GM23338 (cell line): Measurements from ENCODE around the gene STK4. TPM values are rescaled to one million over a fixed set of nuclear protein-coding genes. Genes with fewer than 3 reads are reported as not detected.

Source experiments
- ATAC-seq: fragments of 200-7000 bp; cut with Tn5 transposase; 3 replicates; pipeline ENCODE4 v1.9.1; 2020
- DNase-seq: peaks from one replicate; pipeline ENCODE4 v3.0.0-alpha.2; 2015; ENCODE audit warnings: low spot score
- H2AFZ ChIP-seq: fragments of 200-600 bp; sonication (generic); 2 replicates; pipeline ENCODE4 v1.8.0; 2016; ENCODE audit warnings: antibody characterized with exemption, mild to moderate bottlenecking, moderate library complexity
- H3F3A ChIP-seq: fragments of 200-600 bp; sonication (generic); replicated peaks from 2 replicates; pipeline ENCODE4 v1.8.0; 2017; ENCODE audit warnings: antibody characterized with exemption, mixed run types, low read depth
- H3K27ac ChIP-seq: fragments of 200-600 bp; sonication (generic); 2 replicates; pipeline ENCODE4 v1.6.1; 2016; ENCODE audit warnings: low read depth
- H3K27me3 ChIP-seq: fragments of 200-600 bp; sonication (generic); 2 replicates; pipeline ENCODE4 v1.8.0; 2016; ENCODE audit warnings: mild to moderate bottlenecking, mixed run types, moderate library complexity; ENCODE audit not compliant: insufficient read depth
- H3K36me3 ChIP-seq: fragments of 200-600 bp; sonication (generic); 2 replicates; pipeline ENCODE4 v1.8.0; 2016; ENCODE audit warnings: mild to moderate bottlenecking; ENCODE audit not compliant: insufficient read depth
- H3K4me1 ChIP-seq: fragments of 200-600 bp; sonication (generic); 2 replicates; pipeline ENCODE4 v1.8.0; 2016; ENCODE audit warnings: mild to moderate bottlenecking, moderate library complexity; ENCODE audit not compliant: insufficient read depth
- H3K4me2 ChIP-seq: fragments of 200-600 bp; sonication (generic); 2 replicates; pipeline ENCODE4 v1.7.1; 2017; ENCODE audit warnings: mixed run types
- H3K4me3 ChIP-seq: fragments of 200-600 bp; sonication (generic); 2 replicates; pipeline ENCODE4 v1.6.1; 2016; ENCODE audit warnings: mixed run types
- H3K79me2 ChIP-seq: fragments of 200-600 bp; sonication (generic); replicated peaks from 2 replicates; pipeline ENCODE4 v1.8.0; 2017; ENCODE audit warnings: mild to moderate bottlenecking; ENCODE audit not compliant: insufficient read depth
- H3K9me2 ChIP-seq: fragments of 200-600 bp; sonication (generic); 2 replicates; pipeline ENCODE4 v1.8.0; 2017; ENCODE audit not compliant: insufficient read depth
- H4K20me1 ChIP-seq: fragments of 200-600 bp; sonication (generic); replicated peaks from 2 replicates; pipeline ENCODE4 v1.8.0; 2017; ENCODE audit warnings: mild to moderate bottlenecking; ENCODE audit not compliant: insufficient read depth
- H3K27ac Mint-ChIP-seq: 2 replicates; pipeline ENCODE4 v1.8.0; 2020; ENCODE audit warnings: inconsistent platforms, mild to moderate bottlenecking, moderate library complexity, mixed read lengths
- H3K27me3 Mint-ChIP-seq: 3 replicates; pipeline ENCODE4 v1.8.0; 2022; ENCODE audit warnings: low read depth, mild to moderate bottlenecking, moderate library complexity, mixed read lengths, inconsistent platforms; ENCODE audit not compliant: insufficient read depth, poor library complexity
- H3K36me3 Mint-ChIP-seq: 3 replicates; pipeline ENCODE4 v1.8.0; 2021; ENCODE audit warnings: low read depth, mild to moderate bottlenecking, inconsistent platforms, moderate library complexity, mixed read lengths
- H3K4me1 Mint-ChIP-seq: 3 replicates; pipeline ENCODE4 v1.8.0; 2020; ENCODE audit warnings: mild to moderate bottlenecking, inconsistent platforms, mixed read lengths
- H3K4me3 Mint-ChIP-seq: 3 replicates; pipeline ENCODE4 v1.8.0; 2021; ENCODE audit warnings: moderate library complexity, mild to moderate bottlenecking, inconsistent platforms, mixed read lengths
- H3K9me3 Mint-ChIP-seq: 3 replicates; pipeline ENCODE4 v1.8.0; 2020; ENCODE audit warnings: moderate library complexity, mild to moderate bottlenecking, inconsistent platforms, mixed read lengths
- CREB1 ChIP-seq: fragments of 250-450 bp; sonication (Bioruptor Pico); IDR thresholded peaks from 2 replicates; pipeline ENCODE4 v1.5.0; 2020; ENCODE audit warnings: low read depth, mild to moderate bottlenecking, moderate library complexity
- CTCF ChIP-seq, 2 experiments: fragments of 200-600 bp in 1 of 2; sonication (generic) in 1 of 2; conservative IDR thresholded peaks; 2 replicates each; pipeline versions ENCODE4 v1.5.1 to v1.6.1; 2016 to 2017; ENCODE audit warnings: antibody characterized with exemption in 2 of 2, low read depth in 2 of 2, mild to moderate bottlenecking in 2 of 2, moderate library complexity in 1 of 2
- ETS1 ChIP-seq: IDR thresholded peaks from 2 replicates; pipeline ENCODE4 v1.6.1; 2016; ENCODE audit warnings: antibody characterized with exemption
- EZH2 ChIP-seq: fragments of 200-600 bp; sonication (generic); IDR thresholded peaks from one replicate; pipeline ENCODE4 v1.8.0; 2017; ENCODE audit warnings: antibody characterized with exemption, mild to moderate bottlenecking, low read depth; ENCODE audit not compliant: unreplicated experiment
- EZH2phosphoT487 ChIP-seq: fragments of 200-600 bp; sonication (generic); IDR thresholded peaks from one replicate; pipeline ENCODE4 v1.8.1; 2018; ENCODE audit warnings: antibody characterized with exemption; ENCODE audit not compliant: unreplicated experiment
- JUNB ChIP-seq: IDR thresholded peaks from one replicate; pipeline ENCODE4 v1.6.1; 2016; ENCODE audit warnings: antibody characterized with exemption; ENCODE audit not compliant: unreplicated experiment
- NANOG ChIP-seq: IDR thresholded peaks from 2 replicates; pipeline ENCODE4 v1.6.1; 2016; ENCODE audit warnings: antibody characterized with exemption, borderline replicate concordance
- POLR2AphosphoS5 ChIP-seq: IDR thresholded peaks from 2 replicates; pipeline ENCODE4 v1.6.1; 2016; ENCODE audit warnings: antibody characterized with exemption, low read depth
- REST ChIP-seq: IDR thresholded peaks from one replicate; pipeline ENCODE4 v1.6.1; 2018; ENCODE audit warnings: antibody characterized with exemption; ENCODE audit not compliant: unreplicated experiment
- STAT1 ChIP-seq: IDR thresholded peaks from one replicate; pipeline ENCODE4 v1.6.1; 2016; ENCODE audit warnings: antibody characterized with exemption; ENCODE audit not compliant: unreplicated experiment
- ZNF114 ChIP-seq: fragments of 250-450 bp; sonication (Bioruptor Pico); IDR thresholded peaks from 2 replicates; pipeline ENCODE4 v1.5.0; 2020; ENCODE audit warnings: mild to moderate bottlenecking, moderate library complexity
- ZNF331 ChIP-seq: fragments of 250-450 bp; sonication (Bioruptor Pico); IDR thresholded peaks from 2 replicates; pipeline ENCODE4 v1.5.0; 2020; ENCODE audit warnings: low read depth, mild to moderate bottlenecking, moderate library complexity
- ZNF462 ChIP-seq: fragments of 250-450 bp; sonication (Bioruptor Pico); IDR thresholded peaks from 2 replicates; pipeline ENCODE4 v1.5.0; 2020; ENCODE audit warnings: mild to moderate bottlenecking, moderate library complexity
- polyA plus RNA-seq: library from polyadenylated mRNA; unstranded; fragments of >200 nt; fragmentation: Nextera tagmentation; extraction: Ambion mirVana; gene quantifications from 2 replicates; pipeline ENCODE4 v1.2.1, GENCODE V29; 2016
- total RNA-seq: library from RNA; depleted of rRNA; stranded (reverse); fragments of >200 nt; shearing (Covaris generic); gene quantifications from 2 replicates; pipeline ENCODE4 v1.2.3, GENCODE V29; 2014

The STK4 gene
- total and polyA plus RNA-seq, 2 experiments from 2014 or later: 37.7 to 58.7 TPM

- H3K4me3 Mint-ChIP-seq: no peak overlapping the region
- Histone ChIP-seq H3K4me3 (no peak overlapping the region), H3K27me3 (no peaks in the 10 kb centered on the region), H3K4me2 (no peak overlapping the region), H3K27ac (no peak overlapping the region), H3F3A (no peaks in the 10 kb centered on the region), H3K9me2 (no peaks in the 10 kb centered on the region), H3K4me1 (no peaks in the 10 kb centered on the region), H3K79me2 (peaks cover 15% of the 10 kb centered on the region; the same call in 1 of the 2 replicates), H2AFZ (no peak overlapping the region), H3K36me3 (no peaks in the 10 kb centered on the region), H4K20me1 (peaks cover 14% of the 10 kb centered on the region; the same call in 1 of the 2 replicates)
- no peaks in the 10 kb centered on the region for H3K9me3 Mint-ChIP-seq
- H3K36me3 Mint-ChIP-seq: peaks cover 6% of the 10 kb centered on the region; the same call in 2 of the 3 replicates
- TF ChIP-seq CTCF (conservative IDR thresholded peaks at IDR 0.05; ENCODE audit: low read depth in 2 of 2) (no peak), EZH2phosphoT487 (no peak), ZNF114 (no peak), EZH2 (no peak), ETS1 (no peak), ZNF462 (CRISPR knock-in tag) (no peak), STAT1 (no peak), REST (no peak), NANOG (no peak), ZNF331 (CRISPR knock-in tag) (no peak), JUNB (no peak), CREB1 (CRISPR knock-in tag) (no peak), POLR2AphosphoS5 (no peak)
- no peak overlapping the region for H3K27ac Mint-ChIP-seq
- no peak for ATAC-seq
- H3K4me1 Mint-ChIP-seq: peaks cover 4% of the 10 kb centered on the region
- no peak for DNase-seq
- no peaks in the 10 kb centered on the region for H3K27me3 Mint-ChIP-seq
Observed at GRCh38 chr20:45067558-45067957, 101.2 kb downstream of the STK4 start.
